GM20431 (cell line): ENCODE results near the gene HSD3B2.

Source experiments
- in situ Hi-C: fragments of 300-500 bp; cut with MseI, MboI; formaldehyde crosslinking; loops from one replicate; pipeline ENCODE4 v1.15.0; 2020; ENCODE audit warnings: low sequenced_read_pairs; ENCODE audit not compliant: unreplicated experiment

Gene HSD3B2

DNA sequence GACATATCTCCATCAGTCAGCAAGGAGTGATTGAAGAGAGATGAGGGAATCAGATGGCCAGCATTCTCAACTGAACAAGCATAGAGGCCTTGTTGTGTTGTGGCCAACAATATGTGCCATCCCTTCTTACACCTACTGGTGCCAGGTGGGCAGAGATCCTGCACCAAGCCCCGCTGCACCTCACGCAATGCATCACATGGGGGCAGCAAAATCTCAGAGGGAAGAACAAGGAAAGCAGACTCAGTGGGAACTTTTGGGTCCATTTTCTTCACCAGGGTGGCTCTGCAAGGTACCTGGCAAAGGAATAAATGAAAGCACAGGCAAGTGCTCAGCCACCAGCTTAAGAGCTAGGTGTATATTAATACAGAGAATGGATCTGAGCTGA lies 33.2 kb downstream of the HSD3B2 start:
- in situ Hi-C loops: no loop called here

DNA sequence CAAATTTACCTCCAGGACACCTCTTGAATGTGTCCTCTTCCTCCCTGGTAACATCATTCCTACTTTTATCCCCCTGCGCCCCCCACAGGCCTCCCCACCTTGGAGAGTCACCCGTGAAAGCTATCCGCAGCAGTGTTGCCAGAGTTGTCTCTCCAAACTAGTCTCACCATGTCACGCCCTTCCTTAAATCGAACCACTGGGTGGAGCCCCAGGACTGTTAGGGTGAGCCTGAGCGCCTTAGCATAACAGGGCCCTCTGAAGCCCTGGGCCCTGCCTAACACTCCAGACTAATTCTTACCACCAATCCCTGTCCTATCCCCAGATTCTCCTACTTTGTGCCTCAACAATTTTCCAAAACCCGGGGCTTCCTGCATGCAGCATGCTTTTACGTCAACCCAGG lies 35.0 kb downstream of the HSD3B2 start:
- in situ Hi-C loops: no loop called here

DNA sequence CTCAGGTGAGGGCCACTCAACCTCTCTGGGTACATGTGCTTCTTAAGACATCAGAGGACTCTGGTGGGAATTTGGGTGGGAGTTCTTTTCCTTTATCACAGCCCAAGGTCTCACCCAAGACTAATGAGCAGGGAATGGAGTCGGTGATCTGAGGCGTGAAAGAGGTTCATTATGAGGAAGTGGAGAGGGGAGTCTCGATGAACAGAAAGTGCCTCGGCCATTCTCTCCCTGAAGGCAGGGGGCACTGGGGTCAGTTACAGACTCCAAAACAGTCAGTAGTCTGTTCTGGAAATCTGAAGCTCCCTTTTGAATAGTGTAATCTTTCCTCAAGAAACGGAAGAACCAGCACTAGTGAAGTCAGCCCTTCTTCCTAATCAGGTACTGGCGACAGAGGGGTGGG lies 36.2 kb downstream of the HSD3B2 start:
- in situ Hi-C loops: no loop called here

DNA sequence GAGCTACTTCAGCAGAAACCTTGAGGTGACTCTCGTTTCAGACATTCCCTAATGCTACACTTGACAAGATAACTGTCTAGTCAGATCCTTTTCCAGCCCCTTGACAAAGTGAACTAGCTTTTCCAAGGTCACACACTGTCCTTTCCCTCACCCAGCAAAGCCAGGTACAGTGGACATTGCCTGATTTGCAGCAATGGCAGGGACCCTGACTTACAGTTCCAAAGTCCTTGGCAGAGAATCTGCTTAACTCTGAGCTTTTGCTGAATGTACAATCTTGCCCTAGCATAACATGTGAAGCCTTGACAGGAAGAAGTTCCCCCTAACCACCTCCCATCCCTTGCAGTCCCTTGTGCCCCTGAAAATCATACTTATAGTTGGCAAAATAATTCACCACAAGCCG lies 37.1 kb downstream of the HSD3B2 start:
- in situ Hi-C loops: no loop called here

DNA sequence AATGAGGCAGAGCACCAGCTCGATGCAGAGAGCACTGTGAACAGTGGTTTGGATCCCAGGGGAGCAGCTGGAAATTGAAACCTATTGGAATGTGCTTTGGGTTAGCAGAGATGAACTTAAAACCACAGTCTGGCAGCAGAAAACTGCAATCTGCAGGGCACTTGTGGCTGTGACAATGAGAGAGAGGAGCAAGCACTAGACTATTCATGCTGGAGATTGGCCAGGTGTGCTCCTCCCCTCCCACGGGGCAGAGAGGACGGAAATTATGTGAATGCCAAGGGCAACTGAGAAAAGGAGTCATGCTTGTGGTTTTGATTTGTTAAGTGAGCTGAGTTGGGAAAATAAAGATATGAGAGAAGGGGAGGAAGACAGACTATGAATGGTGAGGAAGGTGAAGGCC lies 38.1 kb downstream of the HSD3B2 start:
- in situ Hi-C loops: no loop called here

DNA sequence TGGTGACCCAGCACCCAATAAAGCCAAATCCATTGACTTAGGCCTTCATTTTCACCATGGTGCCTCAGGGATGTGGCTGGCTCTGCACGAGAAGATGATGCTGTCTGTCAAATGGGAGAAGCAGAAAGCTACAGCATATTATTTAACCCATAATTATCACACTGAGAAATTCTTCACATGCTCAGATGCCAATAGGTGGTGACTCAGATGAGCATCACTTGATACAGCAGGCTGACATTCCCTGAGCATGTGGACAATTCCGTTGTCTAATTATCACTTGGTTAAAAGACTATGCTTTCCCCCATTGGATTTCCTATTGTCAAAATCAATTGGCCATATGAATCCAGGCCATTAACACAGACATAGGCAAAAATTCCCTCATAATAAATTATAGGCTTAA lies 48.0 kb downstream of the HSD3B2 start:
- in situ Hi-C loops: no loop called here

DNA sequence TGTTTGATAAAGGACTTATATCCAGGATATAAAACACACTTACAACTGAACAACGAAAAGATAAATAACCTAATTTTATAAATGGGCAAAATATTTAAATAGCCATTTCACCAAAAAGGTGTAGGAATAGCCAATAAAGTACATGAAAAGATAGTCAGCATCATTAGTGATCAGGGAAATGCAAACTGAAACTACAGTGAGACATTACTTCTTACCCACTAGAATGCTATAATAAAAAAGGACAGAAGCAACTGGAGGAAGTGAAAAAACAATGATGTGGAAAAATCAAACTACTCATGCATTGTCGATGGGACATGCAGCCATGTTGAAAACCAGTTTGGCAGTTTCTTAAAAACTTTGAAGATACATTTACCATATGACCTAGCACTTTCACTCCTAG lies 48.6 kb downstream of the HSD3B2 start:
- in situ Hi-C loops: no loop called here

DNA sequence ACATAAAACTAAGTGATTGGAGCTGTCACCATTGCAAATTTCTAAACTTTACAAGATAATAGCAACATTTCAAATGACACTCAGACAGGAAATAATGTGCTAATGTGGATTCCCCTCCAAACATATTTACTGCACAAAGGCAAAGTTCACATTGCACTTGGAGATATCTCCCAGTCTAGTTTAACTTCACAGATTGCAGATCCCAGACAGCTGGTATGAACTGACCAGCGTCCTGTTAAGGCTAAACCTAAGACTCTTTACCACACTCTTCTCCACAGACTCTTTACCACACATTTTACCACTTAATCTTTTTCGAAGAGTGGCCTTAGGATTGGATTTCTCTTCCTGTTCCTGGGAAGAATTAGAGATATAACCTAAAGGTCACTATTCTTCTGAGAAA lies 51.5 kb downstream of the HSD3B2 start:
- in situ Hi-C loops: no loop called here

DNA sequence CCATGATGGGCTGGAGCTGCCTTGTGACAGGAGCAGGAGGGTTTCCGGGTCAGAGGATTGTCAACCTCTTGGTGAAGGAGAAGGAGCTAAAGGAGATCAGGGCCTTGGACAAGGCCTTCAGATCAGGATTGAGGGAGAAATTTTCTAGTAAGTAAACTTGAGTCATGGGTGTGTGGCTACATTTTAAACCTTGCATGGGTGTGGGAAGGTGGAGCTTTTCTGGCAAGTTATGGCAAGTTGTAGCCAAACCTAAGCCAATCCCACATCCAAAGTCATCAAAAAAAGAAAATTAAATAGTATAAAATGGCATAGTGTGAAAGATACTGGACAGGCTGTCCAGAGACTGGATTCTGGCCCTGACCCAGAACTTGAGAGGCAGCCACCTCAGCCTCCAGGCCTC lies 52.3 kb downstream of the HSD3B2 start:
- in situ Hi-C loops: no loop called here

DNA sequence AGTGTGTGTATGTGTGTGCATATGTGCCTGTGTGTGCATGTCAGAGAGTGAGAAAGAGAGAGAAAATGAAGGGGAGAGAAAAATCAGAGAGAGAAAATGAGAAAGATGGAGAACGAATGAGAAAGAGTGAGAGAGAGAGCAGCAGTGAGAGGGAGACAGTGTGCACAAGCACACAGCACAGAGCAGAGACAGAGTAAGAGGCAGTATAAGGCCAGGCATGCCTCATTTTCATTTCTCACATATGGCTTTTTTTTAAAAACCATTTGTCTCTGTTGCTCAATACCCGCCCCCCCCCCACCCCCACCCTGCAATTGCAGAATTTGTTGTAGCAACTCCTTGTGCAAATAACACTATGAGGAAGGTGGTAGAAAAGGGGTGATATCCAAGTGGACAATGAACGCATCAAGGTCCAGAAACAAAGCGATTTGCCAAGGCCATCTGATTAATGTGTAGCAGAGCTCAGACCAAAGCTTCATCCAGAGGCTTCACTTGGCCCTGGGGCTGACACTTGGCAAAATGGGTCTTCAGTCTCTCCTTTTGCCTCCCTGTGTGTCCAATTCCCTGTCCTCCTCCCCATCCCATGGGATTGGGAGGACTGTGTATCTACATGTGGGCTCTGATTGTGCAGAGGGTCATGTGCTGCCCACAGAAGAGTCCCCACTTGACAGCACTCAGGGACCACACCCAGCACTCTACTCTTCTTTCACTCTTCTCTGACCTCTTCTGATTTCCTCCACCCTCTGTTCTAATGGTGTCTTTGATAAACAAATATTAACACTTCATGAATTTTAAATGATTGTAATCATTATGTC lies 53.1 kb downstream of the HSD3B2 start:
- in situ Hi-C loops: no loop called here

DNA sequence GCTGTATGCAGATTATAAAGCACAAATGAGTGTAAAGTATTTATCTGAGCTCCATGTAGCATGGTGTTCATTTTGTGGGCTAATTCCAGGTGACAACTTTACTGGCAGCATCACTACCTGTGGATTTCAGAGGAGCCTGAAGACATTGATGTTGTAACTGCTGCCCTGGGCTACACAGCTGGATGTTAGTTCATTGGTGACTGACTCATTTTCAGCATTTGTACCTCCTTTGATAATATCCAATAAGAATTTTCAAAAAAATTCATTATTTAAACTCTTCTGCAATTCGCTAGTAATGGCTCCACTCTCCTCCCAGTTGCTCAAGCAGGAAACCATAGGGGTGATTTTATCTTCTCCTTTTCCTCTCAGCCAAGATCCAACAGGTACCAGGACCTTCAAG lies 54.8 kb downstream of the HSD3B2 start:
- in situ Hi-C loops: no loop called here

DNA sequence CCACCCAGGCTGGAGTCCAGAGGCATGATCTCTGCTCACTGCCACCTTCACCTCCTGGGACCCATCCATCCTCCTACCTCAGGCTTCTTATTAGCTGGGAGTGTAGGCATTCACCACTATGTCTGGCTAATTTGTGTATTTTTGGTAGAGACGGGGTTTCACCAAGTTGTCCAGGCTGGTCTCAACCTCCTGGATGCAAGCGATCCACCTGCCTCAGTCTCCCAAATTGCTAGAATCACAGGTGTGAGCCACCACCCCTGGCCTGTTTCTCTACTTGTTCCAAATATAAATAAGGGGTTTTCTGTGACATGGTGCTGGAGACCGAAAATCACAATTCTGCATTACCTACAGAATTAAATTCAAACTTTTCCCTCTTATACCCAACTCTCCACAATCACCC lies 55.4 kb downstream of the HSD3B2 start:
- in situ Hi-C loops: no loop called here

DNA sequence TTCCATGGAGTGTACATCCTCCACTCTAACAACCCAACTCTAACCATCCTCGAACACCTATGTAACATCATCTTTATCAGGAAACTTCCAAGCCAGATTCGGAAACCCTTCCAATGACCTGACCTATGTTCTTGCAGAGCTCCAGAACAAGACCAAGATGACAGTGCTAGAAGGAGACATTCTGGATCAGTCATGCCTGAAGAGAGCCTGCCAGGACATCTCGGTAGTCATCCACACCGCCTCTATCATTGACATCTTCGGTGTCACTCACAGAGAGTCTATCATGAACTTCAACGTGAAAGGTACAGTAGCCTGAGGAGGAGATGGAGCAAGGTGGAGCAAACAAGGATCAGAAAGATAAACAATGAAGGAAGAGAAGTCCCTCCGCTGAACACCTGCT lies 56.0 kb downstream of the HSD3B2 start:
- in situ Hi-C loops: no loop called here

DNA sequence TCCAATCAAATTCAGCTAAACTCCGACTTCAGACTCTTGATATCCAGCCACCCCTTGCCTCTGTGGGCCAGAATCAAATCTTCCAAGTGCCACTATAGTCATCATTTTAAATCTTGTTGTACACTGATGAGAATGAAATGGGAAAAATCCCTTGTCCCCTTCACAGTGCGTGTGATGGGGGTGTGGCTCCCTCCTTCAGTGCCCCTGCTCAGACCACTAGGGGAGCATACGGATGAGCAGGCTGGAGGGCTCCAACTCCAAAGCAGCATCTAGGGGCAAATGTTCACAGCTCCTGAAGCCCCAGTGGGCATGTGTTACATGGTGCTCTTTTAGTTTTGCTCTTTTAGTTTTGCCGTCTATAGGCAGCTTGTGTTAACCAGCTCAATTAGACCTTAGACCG lies 56.6 kb downstream of the HSD3B2 start:
- in situ Hi-C loops: no loop called here

DNA sequence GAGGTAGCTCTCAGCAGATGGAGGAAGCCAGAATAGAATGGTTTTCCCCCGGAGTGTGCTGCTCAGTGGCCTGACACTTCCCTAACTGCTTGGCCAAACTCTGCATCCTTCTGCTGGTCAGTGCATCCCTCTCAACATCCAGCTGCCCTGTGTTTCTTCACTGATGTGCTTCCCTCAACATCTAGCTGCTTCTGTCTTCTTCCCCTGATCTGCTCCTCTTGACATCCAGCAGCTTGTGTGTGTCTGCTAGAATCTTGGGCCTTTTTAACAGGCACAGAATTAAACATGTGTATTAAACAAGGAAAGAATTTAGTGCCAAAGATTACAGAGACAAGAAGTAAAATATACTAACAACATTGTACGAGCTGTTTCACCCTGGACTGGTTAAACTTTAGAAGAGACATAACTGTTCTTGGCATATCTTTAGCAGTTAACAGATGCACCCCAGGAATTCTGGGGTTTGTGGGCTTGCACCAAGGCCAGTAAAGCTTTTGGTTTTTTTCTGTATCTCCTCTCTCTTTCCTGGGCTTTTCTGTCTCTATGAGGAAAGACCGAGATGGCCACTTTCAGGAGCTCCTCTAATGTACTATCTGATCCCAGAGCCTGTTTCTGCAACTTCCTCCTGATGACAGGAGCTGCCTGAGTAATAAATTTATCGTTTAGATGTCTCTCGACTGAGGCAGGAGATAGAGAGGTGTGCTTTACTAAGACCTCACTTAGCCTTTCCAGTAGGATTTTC lies 57.3 kb downstream of the HSD3B2 start:
- in situ Hi-C loops: no loop called here
